NCI-H1694 treated with DMSO at 0.1 percent for 48 hours (cell line): ENCODE data around the gene HSPBP1.

ENCODE experiments used
- DNase-seq: peaks from one replicate; lab custom pipeline; 2025; lab: John Stamatoyannopoulos, UW

HSPBP1 gene

DNA sequence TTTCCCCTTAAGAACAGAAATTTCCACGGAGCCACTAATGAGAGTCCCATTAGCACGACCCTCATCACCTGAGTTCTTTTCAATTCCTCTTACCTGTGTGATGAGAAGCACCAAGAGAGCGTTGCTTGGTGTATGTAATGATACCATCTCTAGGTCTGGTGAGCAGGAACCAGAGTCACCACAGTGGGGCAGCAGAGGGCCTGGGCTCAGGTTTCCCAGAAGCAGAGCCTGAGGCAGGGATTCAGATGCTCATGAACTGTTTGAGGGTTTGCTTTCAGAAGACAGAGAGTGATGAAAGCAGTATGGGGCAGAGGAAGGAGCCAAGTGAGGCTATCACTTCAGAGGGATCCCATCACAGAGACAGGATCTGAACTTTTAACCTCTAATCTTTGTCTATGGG is 67.5 kb downstream of the HSPBP1 start:
- peak; percentile 74 for DNase-seq
